HT1080 (cell line): ENCODE data around the gene ARPC5. TPM values are rescaled to one million over a fixed set of nuclear protein-coding genes. Genes with fewer than 3 reads are reported as not detected.
A peak's percentile ranks its signal among the peaks of the same experiment; 100 is the strongest.
"Not testable (repeated sequence)": the region's sequence is repeated elsewhere in the genome, so short reads cannot be mapped to it uniquely, and the experiment has no call there.

Experiments
- DNase-seq: peaks from one replicate; pipeline ENCODE4 v3.0.0-alpha.2; 2015; ENCODE audit warnings: low read depth
- total RNA-seq: library from RNA; depleted of rRNA; stranded (reverse); fragments of >200 nt; shearing (Covaris generic); gene quantifications from 2 replicates; pipeline ENCODE4 v1.2.3, GENCODE V29; 2014

The ARPC5 gene
- total RNA-seq, 1 experiment from 2014 or later: 279 TPM

DNA sequence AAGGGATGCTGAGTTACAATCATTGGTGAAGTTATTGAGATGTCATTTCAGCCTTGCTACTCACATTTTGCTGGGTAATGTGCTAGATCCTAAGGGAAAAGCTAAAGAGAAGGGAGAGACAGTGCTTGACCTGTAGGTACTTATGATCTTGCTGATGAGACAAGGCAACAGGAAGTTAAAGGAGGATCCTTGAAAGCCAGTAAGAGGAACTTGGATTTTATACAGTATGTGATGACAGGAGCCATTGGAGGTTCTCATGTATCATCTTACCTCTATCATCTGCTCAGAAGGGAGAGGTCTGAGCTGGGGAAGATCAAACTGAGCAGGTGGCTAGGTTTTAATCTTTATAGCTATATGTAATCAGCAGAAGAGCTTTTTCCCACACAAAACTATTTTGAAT, 11.2 kb upstream of the ARPC5 start:
- no peak for DNase-seq

DNA sequence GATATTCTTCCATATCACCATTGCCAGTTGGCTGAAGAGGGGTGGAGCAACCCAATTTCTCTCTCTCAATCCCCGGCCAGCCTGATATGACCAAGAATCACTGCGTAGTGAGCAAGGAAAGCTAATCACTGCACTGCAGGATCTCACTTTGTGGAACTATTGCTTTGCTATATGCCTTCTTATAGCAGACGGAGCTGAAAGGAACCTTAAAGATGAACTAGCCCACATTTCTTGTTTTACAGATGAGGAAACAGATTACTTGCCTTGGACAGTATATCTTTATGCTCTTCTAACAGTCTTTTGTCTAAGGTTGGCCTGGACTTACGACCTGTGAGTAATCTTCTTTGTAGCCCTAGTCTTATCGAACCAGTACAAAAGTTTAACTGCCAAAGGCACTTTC, 9.9 kb upstream of the ARPC5 start:
- no peak for DNase-seq

DNA sequence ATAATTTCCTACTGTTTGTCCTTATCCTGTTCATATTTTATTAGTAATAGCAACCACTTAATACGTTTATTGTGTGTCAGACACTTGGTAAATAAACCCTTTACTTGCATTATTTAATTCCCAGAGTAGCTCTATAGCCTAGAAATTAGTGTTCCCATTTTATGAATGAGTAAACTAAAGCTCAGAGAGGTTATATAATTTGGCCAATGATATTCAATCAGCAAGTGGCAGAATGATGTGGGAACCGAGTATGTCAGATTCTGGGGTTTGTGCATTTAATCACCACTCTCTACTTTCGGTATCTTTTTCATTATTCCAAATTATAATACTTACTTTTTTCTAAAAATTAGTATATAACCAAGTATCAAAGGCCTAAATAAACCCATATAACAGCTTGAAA, 6.6 kb upstream of the ARPC5 start:
- no peak for DNase-seq

- DNase-seq: no peak
Measured at GRCh38 chr1:183640193-183640592, 4.6 kb upstream of the ARPC5 start.

DNA sequence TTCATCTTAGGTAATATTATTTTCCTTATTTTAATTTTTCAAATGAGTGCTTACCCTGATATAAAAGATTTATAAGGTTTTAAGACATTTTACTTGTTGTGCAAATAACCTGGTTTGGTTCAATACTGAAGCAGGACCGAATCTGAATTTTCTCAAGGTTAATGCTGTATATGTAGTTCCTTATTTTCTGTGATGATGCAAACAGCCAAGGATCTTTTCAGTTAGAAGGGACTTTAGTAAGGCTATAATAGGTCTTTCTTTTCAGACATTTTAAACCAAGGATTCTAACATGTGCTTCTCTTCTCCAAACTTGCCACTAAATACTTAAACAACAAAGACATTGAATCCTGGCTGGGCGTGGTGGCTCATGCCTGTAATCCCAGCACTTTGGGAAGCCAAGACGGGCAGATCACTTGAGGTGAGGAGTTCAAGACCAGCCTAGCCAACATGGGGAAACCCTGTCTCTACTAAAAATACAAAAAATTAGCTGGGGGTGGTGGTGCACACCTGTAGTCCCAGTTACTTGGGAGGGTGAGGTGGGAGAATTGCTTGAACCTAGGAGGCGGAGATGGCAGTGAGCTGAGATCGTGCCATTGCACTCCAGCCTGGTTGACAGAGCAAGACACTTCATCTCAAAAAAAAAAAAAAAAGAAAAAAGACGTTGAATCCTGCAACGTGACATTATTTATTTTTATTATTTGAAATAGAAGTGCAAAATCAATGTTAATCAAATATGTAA, 3.2 kb upstream of the ARPC5 start:
- DNase-seq: no peak

GRCh38 chr1:183636783-183637182, 1.2 kb upstream of the ARPC5 start:
- no peak for DNase-seq

- no peak for DNase-seq
Measured at GRCh38 chr1:183636334-183636682, 725 bp upstream of the ARPC5 start.

- DNase-seq: peak; percentile 10
Measured at GRCh38 chr1:183635099-183635605, 431 bp downstream of the ARPC5 start.

GRCh38 chr1:183634429-183635065, 1.0 kb downstream of the ARPC5 start:
- no peak for DNase-seq

- DNase-seq: peak; percentile 90
Measured at GRCh38 chr1:183633676-183634343, 1.8 kb downstream of the ARPC5 start.

DNA sequence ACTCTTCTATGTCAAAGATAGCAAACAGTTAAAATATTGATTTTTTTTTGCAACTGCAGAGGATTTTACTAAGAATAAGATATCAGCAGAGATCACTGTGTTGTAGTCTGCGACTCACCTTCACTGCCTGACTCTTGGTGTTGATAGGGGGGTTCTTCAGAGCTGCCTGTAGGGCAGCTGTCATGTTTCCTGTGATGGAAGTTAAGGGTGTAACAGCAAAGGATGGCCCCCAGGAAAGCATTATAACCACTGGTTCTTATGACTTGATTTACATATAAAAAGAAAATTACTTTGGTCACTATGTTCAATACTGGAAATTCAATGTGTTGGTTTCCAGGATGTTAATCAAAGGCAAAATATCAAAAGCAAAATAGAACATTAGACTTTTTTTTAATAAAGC, 2.6 kb downstream of the ARPC5 start:
- peak; percentile 46 for DNase-seq

GRCh38 chr1:183632114-183632513, 3.5 kb downstream of the ARPC5 start:
- no peak for DNase-seq

DNA sequence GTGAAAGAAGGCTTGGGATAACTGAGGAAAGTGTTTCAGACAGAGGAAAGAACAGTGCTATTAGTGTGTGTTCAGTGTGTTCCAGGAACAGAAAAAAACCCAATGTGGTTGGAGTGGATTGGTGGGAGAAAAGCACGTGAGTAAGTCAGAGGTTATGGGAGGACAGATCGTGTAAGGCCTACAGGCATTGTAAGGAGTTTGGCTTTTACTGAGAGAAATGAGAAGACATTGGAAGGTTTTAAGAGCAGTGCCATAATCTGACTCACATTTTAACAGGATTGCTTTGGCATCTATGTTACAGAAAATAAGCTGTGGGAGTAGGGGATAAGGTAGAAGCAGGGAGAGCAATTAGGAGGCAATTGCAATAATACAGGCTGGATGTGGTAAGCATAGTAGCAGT, 4.8 kb downstream of the ARPC5 start:
- DNase-seq: no peak

DNA sequence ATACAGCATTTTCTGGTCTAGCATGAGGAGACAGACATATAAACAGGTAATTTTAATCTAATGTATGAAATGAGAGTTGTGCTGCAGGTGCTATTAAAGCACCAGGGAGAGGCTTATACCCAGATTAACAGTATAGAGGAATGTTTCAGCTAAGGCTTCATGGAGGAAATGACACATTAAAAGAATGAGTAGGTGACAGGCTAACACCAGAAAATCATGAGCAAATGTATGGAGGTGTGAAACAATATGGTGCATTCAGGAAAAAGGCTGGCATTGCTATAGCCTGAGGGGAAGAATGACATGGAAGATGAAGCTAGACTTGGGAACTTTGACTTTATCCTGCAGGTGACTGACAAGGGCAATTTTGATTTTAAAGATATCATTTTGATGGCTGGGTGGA, 7.0 kb downstream of the ARPC5 start:
- peak; percentile 40 for DNase-seq

DNA sequence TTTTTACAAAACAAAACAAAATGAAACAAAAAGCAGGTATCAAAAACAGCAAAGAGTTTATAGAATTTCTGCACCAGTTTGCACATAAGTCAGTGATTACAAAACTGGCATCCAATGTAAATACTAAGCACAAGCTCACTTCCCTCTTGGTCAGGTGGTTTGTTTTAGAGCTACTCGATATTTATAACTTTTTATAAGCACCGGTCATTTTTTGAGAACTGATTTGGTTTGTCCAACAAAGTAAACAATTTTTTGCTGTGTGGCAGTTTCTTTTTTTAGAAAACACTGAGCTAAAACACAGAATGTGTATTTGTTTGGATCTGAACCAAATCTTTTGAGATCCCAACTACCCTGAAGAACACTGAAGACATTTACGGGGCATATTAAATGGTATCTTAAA, 9.3 kb downstream of the ARPC5 start:
- DNase-seq: not testable (repeated sequence)

DNA sequence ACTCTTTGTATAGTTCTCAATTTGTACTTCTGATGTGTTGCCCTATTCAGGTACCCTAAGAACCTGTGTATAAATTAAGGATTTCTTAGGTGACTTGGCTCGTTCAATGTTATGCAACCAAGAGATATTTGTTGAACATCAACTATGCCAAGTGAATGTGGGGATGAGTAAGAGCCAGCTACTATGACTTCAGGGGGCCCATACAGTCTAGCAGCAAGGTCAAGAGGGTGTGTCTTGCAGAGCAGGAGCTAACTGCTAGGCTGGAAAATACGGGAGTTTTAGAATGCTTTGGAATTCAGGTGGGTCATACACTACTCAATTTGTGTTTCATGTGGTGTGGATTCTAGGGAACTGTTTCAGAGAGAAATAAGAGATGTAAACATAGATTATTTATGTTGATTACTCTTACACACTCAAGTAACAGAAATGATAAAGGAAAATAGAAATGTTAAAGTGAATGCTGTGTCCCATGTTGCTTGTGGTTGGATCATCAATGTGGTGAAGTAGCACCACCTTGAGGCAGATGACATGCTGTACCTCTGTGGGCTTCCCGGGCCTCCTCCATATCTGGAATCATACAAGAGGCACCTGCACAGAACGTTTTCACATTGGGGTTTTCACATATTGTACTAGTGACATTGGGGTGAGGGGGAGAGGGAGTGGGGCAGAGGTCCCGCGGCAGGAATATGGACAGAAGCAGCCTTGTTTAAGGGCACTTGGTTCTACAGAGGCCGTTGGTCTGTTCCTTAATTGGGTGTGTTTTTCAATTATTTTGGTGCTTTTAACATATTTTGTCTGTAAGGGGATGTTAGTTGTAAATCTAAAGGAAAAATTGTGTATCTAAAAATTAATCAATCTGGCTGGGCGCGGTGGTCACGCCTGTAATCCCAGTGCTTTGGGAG, 12.4 kb downstream of the ARPC5 start:
- peak; percentile 67 for DNase-seq

DNA sequence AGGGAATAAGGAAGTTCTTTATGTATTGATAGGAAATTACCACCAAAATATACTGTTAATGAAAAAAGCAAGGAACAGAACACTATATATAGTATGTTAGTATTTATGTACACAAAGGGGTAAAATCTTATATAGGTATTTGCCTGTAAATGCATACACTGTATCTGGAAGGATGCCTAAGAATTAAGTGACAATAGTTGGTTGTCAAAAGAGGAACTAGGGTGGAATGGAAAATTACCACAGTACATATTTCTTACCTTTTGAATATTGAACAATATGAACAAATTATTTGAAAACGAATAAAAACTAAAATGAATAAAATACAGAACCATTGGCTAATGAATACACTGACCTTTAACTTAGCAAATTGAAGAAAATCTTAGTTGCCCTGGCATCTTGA, 13.6 kb downstream of the ARPC5 start:
- no peak for DNase-seq

DNA sequence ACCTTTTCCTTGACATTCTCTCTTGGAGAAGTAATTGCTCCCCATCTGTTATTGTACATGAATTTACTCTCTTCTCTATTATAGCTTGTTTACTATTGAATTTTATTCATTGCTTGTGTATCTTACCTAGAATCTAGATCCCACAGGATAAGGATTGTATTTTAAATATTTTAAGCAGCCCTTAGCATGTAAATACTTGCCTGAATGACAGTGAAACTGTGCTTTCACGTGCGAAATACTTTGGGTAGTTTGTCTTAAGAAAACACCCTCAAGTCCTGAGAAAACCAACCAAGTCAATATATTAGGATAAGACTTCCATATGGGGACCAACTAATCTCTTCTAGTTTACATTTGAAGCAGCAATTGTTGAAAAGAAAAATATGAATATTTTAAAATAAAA, 15.3 kb downstream of the ARPC5 start:
- no peak for DNase-seq

GRCh38 chr1:183619781-183620180, 15.8 kb downstream of the ARPC5 start:
- DNase-seq: no peak

DNA sequence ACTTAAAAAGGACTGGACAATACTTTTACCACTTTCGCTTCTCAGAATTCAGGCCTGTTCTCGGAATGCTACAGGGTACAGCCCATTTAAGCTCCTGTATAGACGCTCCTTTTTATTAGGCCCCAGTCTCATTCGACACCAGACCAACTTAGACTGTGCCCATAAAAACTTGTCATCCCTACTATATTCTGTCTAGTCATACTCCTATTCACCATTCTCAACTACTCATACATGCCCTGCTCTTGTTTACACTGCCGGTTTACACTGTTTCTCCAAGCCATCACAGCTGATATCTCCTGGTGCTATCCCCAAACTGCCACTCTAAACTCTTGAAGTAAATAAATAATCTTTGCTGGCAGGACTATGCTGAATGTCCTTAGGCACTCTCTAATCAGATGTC, 17.4 kb downstream of the ARPC5 start:
- DNase-seq: not testable (repeated sequence)

DNA sequence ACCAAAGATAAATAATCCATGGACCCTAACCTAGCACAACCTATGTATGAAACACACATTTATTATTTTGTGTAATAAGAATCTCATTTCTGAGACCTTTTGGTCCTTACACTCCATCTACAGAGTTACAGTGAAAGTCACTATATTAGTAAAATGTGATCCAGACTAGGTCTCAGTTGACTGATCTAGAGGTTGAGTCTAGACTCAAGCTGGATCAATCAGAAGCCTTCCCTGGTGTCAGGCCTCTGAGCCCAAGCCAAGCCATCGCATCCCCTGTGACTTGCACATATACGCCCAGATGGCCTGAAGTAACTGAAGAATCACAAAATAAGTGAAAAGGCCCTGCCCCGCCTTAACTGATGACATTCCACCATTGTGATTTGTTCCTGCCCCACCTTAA, 22.6 kb downstream of the ARPC5 start:
- not testable (repeated sequence) for DNase-seq

GRCh38 chr1:183612407-183612806, 23.2 kb downstream of the ARPC5 start:
- DNase-seq: no peak
